Measurements from ENCODE around the gene THRSP. TPM values are rescaled to one million over a fixed set of nuclear protein-coding genes. Genes with fewer than 3 reads are reported as not detected.
A peak's percentile ranks its signal among the peaks of the same experiment; 100 is the strongest.

Gene THRSP
- total and polyA plus RNA-seq, 2 of the 8 experiments (the other 6 are each of a cell fraction or from before 2014, with no cell fraction given), result 0.11 TPM; not detected in 1

- no peaks in the 10 kb centered on the region for H3K79me1 ChIP-seq (ENCODE audit: low read depth, low read length)
- H4K20me1 ChIP-seq (replicated peaks in 1 of 2; ENCODE audit: control insufficient read depth in 1 of 2, insufficient read depth in 2 of 2, low read length in 2 of 2), result no peaks in the 10 kb centered on the region
- H3K4me3 ChIP-seq (ENCODE audit: extremely low read depth in 1 of 4, insufficient read depth in 2 of 4, low read depth in 3 of 4, low read length in 4 of 4), result no peak overlapping the region
- H3K23me2 ChIP-seq (ENCODE audit: low read depth, low read length), result peaks cover 2% of the 10 kb centered on the region; the same call in 1 of the 2 replicates
- no peak overlapping the region for H2BK5ac ChIP-seq (ENCODE audit: low read depth, low read length)
- no peak overlapping the region for H3K4ac ChIP-seq (replicated peaks; ENCODE audit: insufficient read length, low read depth, low read length)
- DNase-seq (ENCODE audit: low read depth in 1 of 2, low spot score in 2 of 2) (no peak), FAIRE-seq (no peak)
- no peak overlapping the region for H4K91ac ChIP-seq (replicated peaks; ENCODE audit: insufficient read length, low read length)
- H2BK12ac ChIP-seq (ENCODE audit: low read depth, low read length), result no peak overlapping the region
- no peak overlapping the region for H2BK120ac ChIP-seq (replicated peaks; ENCODE audit: low read depth, low read length)
- H3K36me3 ChIP-seq (ENCODE audit: control insufficient read depth in 2 of 4, insufficient read depth in 4 of 4, low read length in 3 of 4), result no peaks in the 10 kb centered on the region
- H3K9me3 ChIP-seq (ENCODE audit: insufficient read depth in 2 of 2, low read depth in 1 of 2, low read length in 1 of 2), result no peaks in the 10 kb centered on the region
- H2AFZ ChIP-seq (ENCODE audit: low read length), result no peak overlapping the region
- no peak overlapping the region for H4K5ac ChIP-seq (ENCODE audit: insufficient read length, low read depth, low read length)
- H3K4me1 ChIP-seq (replicated peaks in 1 of 4; ENCODE audit: control insufficient read depth in 3 of 4, insufficient read depth in 4 of 4, low read length in 3 of 4), result peaks cover 0 to 10% (median under 1%) of the 10 kb centered on the region in 4 experiments; a peak in 4 of 7 replicates
- H3K18ac ChIP-seq (ENCODE audit: extremely low read depth, low read length), result no peak overlapping the region
- H3K9ac ChIP-seq (replicated peaks in 1 of 4; ENCODE audit: extremely low read depth in 1 of 4, low read depth in 3 of 4, low read length in 3 of 4), result no peak overlapping the region
- CTCF ChIA-PET (ENCODE audit: partially characterized antibody), result interaction anchor here (1.1 kb wide), 1 partner anchor 28 kb away, joined by 4 read pairs; no protein-coding TSS in a partner anchor
- H3K27me3 ChIP-seq (replicated peaks in 1 of 4; ENCODE audit: control insufficient read depth in 3 of 4, extremely low read depth in 1 of 4, insufficient read depth in 3 of 4, low read length in 3 of 4), result no peaks in the 10 kb centered on the region
- peak overlapping the region; percentile 61; the same call in 1 of the 2 replicates for H2BK15ac ChIP-seq (ENCODE audit: low read length)
- no peak overlapping the region for H3K4me2 ChIP-seq (ENCODE audit: insufficient read depth in 1 of 2, low read depth in 2 of 2, low read length in 2 of 2)
- no peak overlapping the region for H3K27ac ChIP-seq (ENCODE audit: low read depth, low read length)
- no peak overlapping the region for H3K23ac ChIP-seq (ENCODE audit: insufficient read length)
- 87% methylated on average over 6 of the region's 8 CpGs; no CpG with 5 or more reads in 1 of the 2 experiments for WGBS, 2 experiments (ENCODE audit: extremely low coverage in 1 of 2, insufficient coverage in 1 of 2, insufficient read length in 1 of 2, insufficient replicate concordance in 2 of 2, low coverage in 1 of 2, low lambda C conversion rate in 2 of 2, missing lambda C conversion rate in 1 of 2)
- POLR2A ChIA-PET (ENCODE audit: partially characterized antibody), result interaction anchor here (1.0 to 1.6 kb wide), 3 partner anchors 29 to 55 kb away, joined by 3 to 5 read pairs (median 4); partner anchors contain the start of genes INTS4 and NDUFC2
- H3K14ac ChIP-seq (ENCODE audit: insufficient read length), result no peak overlapping the region
- no peak overlapping the region for H4K8ac ChIP-seq (ENCODE audit: extremely low read depth, insufficient read depth, low read length)
- H2AK5ac ChIP-seq (ENCODE audit: low read depth, low read length), result no peak overlapping the region
- no peaks in the 10 kb centered on the region for H3K79me2 ChIP-seq (ENCODE audit: control insufficient read depth in 1 of 2, insufficient read depth in 2 of 2, low read length in 2 of 2)
- no peak overlapping the region for H3K56ac ChIP-seq (replicated peaks; ENCODE audit: insufficient read length, low read depth, low read length)
- H2BK20ac ChIP-seq (ENCODE audit: low read length), result no peak overlapping the region
- TF ChIP-seq SIN3A (conservative IDR thresholded peaks at IDR 0.05 in 1 of 2, IDR thresholded peaks at IDR 0.05 in 1 of 2; ENCODE audit: low read depth in 1 of 2, low read length in 2 of 2) (no peak), FOSL1 (IDR thresholded peaks at IDR 0.05; ENCODE audit: insufficient read depth, low read depth, low read length) (no peak), RAD21 (IDR thresholded peaks at IDR 0.05 in 1 of 2, conservative IDR thresholded peaks at IDR 0.05 in 1 of 2; ENCODE audit: low read depth in 2 of 2, low read length in 2 of 2) (no peak), SIX5 (IDR thresholded peaks at IDR 0.05; ENCODE audit: low read depth, low read length) (no peak), CEBPB (IDR thresholded peaks at IDR 0.05; ENCODE audit: low read depth, low read length) (no peak), TAF1 (IDR thresholded peaks at IDR 0.05; ENCODE audit: low read depth, low read length) (no peak), BCL11A (IDR thresholded peaks at IDR 0.05; ENCODE audit: low read depth in 2 of 2, low read length in 2 of 2) (no peak), GTF2F1 (IDR thresholded peaks at IDR 0.05; ENCODE audit: borderline replicate concordance, low read depth, low read length) (no peak)
- TF ChIP-seq, protein P1, sequence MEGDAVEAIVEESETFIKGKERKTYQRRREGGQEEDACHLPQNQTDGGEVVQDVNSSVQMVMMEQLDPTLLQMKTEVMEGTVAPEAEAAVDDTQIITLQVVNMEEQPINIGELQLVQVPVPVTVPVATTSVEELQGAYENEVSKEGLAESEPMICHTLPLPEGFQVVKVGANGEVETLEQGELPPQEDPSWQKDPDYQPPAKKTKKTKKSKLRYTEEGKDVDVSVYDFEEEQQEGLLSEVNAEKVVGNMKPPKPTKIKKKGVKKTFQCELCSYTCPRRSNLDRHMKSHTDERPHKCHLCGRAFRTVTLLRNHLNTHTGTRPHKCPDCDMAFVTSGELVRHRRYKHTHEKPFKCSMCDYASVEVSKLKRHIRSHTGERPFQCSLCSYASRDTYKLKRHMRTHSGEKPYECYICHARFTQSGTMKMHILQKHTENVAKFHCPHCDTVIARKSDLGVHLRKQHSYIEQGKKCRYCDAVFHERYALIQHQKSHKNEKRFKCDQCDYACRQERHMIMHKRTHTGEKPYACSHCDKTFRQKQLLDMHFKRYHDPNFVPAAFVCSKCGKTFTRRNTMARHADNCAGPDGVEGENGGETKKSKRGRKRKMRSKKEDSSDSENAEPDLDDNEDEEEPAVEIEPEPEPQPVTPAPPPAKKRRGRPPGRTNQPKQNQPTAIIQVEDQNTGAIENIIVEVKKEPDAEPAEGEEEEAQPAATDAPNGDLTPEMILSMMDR (IDR thresholded peaks at IDR 0.05; ENCODE audit: control extremely low read depth in 1 of 3, insufficient read depth in 1 of 3, low read depth in 1 of 3, low read length in 3 of 3), result no peak
- TF ChIP-seq, protein P2, sequence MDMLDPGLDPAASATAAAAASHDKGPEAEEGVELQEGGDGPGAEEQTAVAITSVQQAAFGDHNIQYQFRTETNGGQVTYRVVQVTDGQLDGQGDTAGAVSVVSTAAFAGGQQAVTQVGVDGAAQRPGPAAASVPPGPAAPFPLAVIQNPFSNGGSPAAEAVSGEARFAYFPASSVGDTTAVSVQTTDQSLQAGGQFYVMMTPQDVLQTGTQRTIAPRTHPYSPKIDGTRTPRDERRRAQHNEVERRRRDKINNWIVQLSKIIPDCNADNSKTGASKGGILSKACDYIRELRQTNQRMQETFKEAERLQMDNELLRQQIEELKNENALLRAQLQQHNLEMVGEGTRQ (IDR thresholded peaks at IDR 0.05; ENCODE audit: low read length), result no peak
Observed at GRCh38 chr11:78049348-78049747, 14.3 kb upstream of the THRSP start.
